GM23338 (cell line): ENCODE data around the gene CHST11. TPM values are rescaled to one million over a fixed set of nuclear protein-coding genes. Genes with fewer than 3 reads are reported as not detected.

Source experiments
- ATAC-seq: fragments of 200-7000 bp; cut with Tn5 transposase; 3 replicates; pipeline ENCODE4 v1.9.1; 2020
- DNase-seq: peaks from one replicate; pipeline ENCODE4 v3.0.0-alpha.2; 2015; ENCODE audit warnings: low spot score
- H2AFZ ChIP-seq: fragments of 200-600 bp; sonication (generic); 2 replicates; pipeline ENCODE4 v1.8.0; 2016; ENCODE audit warnings: antibody characterized with exemption, mild to moderate bottlenecking, moderate library complexity
- H3F3A ChIP-seq: fragments of 200-600 bp; sonication (generic); replicated peaks from 2 replicates; pipeline ENCODE4 v1.8.0; 2017; ENCODE audit warnings: antibody characterized with exemption, mixed run types, low read depth
- H3K27ac ChIP-seq: fragments of 200-600 bp; sonication (generic); 2 replicates; pipeline ENCODE4 v1.6.1; 2016; ENCODE audit warnings: low read depth
- H3K27me3 ChIP-seq: fragments of 200-600 bp; sonication (generic); 2 replicates; pipeline ENCODE4 v1.8.0; 2016; ENCODE audit warnings: mild to moderate bottlenecking, mixed run types, moderate library complexity; ENCODE audit not compliant: insufficient read depth
- H3K36me3 ChIP-seq: fragments of 200-600 bp; sonication (generic); 2 replicates; pipeline ENCODE4 v1.8.0; 2016; ENCODE audit warnings: mild to moderate bottlenecking; ENCODE audit not compliant: insufficient read depth
- H3K4me1 ChIP-seq: fragments of 200-600 bp; sonication (generic); 2 replicates; pipeline ENCODE4 v1.8.0; 2016; ENCODE audit warnings: mild to moderate bottlenecking, moderate library complexity; ENCODE audit not compliant: insufficient read depth
- H3K4me2 ChIP-seq: fragments of 200-600 bp; sonication (generic); 2 replicates; pipeline ENCODE4 v1.7.1; 2017; ENCODE audit warnings: mixed run types
- H3K4me3 ChIP-seq: fragments of 200-600 bp; sonication (generic); 2 replicates; pipeline ENCODE4 v1.6.1; 2016; ENCODE audit warnings: mixed run types
- H3K79me2 ChIP-seq: fragments of 200-600 bp; sonication (generic); replicated peaks from 2 replicates; pipeline ENCODE4 v1.8.0; 2017; ENCODE audit warnings: mild to moderate bottlenecking; ENCODE audit not compliant: insufficient read depth
- H3K9me2 ChIP-seq: fragments of 200-600 bp; sonication (generic); 2 replicates; pipeline ENCODE4 v1.8.0; 2017; ENCODE audit not compliant: insufficient read depth
- H4K20me1 ChIP-seq: fragments of 200-600 bp; sonication (generic); replicated peaks from 2 replicates; pipeline ENCODE4 v1.8.0; 2017; ENCODE audit warnings: mild to moderate bottlenecking; ENCODE audit not compliant: insufficient read depth
- H3K27ac Mint-ChIP-seq: 2 replicates; pipeline ENCODE4 v1.8.0; 2020; ENCODE audit warnings: inconsistent platforms, mild to moderate bottlenecking, moderate library complexity, mixed read lengths
- H3K27me3 Mint-ChIP-seq: 3 replicates; pipeline ENCODE4 v1.8.0; 2022; ENCODE audit warnings: low read depth, mild to moderate bottlenecking, moderate library complexity, mixed read lengths, inconsistent platforms; ENCODE audit not compliant: insufficient read depth, poor library complexity
- H3K36me3 Mint-ChIP-seq: 3 replicates; pipeline ENCODE4 v1.8.0; 2021; ENCODE audit warnings: low read depth, mild to moderate bottlenecking, inconsistent platforms, moderate library complexity, mixed read lengths
- H3K4me1 Mint-ChIP-seq: 3 replicates; pipeline ENCODE4 v1.8.0; 2020; ENCODE audit warnings: mild to moderate bottlenecking, inconsistent platforms, mixed read lengths
- H3K4me3 Mint-ChIP-seq: 3 replicates; pipeline ENCODE4 v1.8.0; 2021; ENCODE audit warnings: moderate library complexity, mild to moderate bottlenecking, inconsistent platforms, mixed read lengths
- H3K9me3 Mint-ChIP-seq: 3 replicates; pipeline ENCODE4 v1.8.0; 2020; ENCODE audit warnings: moderate library complexity, mild to moderate bottlenecking, inconsistent platforms, mixed read lengths
- CREB1 ChIP-seq: fragments of 250-450 bp; sonication (Bioruptor Pico); IDR thresholded peaks from 2 replicates; pipeline ENCODE4 v1.5.0; 2020; ENCODE audit warnings: low read depth, mild to moderate bottlenecking, moderate library complexity
- EZH2phosphoT487 ChIP-seq: fragments of 200-600 bp; sonication (generic); IDR thresholded peaks from one replicate; pipeline ENCODE4 v1.8.1; 2018; ENCODE audit warnings: antibody characterized with exemption; ENCODE audit not compliant: unreplicated experiment
- JUNB ChIP-seq: IDR thresholded peaks from one replicate; pipeline ENCODE4 v1.6.1; 2016; ENCODE audit warnings: antibody characterized with exemption; ENCODE audit not compliant: unreplicated experiment
- NANOG ChIP-seq: IDR thresholded peaks from 2 replicates; pipeline ENCODE4 v1.6.1; 2016; ENCODE audit warnings: antibody characterized with exemption, borderline replicate concordance
- POLR2AphosphoS5 ChIP-seq: IDR thresholded peaks from 2 replicates; pipeline ENCODE4 v1.6.1; 2016; ENCODE audit warnings: antibody characterized with exemption, low read depth
- STAT1 ChIP-seq: IDR thresholded peaks from one replicate; pipeline ENCODE4 v1.6.1; 2016; ENCODE audit warnings: antibody characterized with exemption; ENCODE audit not compliant: unreplicated experiment
- ZNF114 ChIP-seq: fragments of 250-450 bp; sonication (Bioruptor Pico); IDR thresholded peaks from 2 replicates; pipeline ENCODE4 v1.5.0; 2020; ENCODE audit warnings: mild to moderate bottlenecking, moderate library complexity
- ZNF331 ChIP-seq: fragments of 250-450 bp; sonication (Bioruptor Pico); IDR thresholded peaks from 2 replicates; pipeline ENCODE4 v1.5.0; 2020; ENCODE audit warnings: low read depth, mild to moderate bottlenecking, moderate library complexity
- polyA plus RNA-seq: library from polyadenylated mRNA; unstranded; fragments of >200 nt; fragmentation: Nextera tagmentation; extraction: Ambion mirVana; gene quantifications from 2 replicates; pipeline ENCODE4 v1.2.1, GENCODE V29; 2016
- total RNA-seq: library from RNA; depleted of rRNA; stranded (reverse); fragments of >200 nt; shearing (Covaris generic); gene quantifications from 2 replicates; pipeline ENCODE4 v1.2.3, GENCODE V29; 2014
- TF ChIP-seq, protein P1 (sequence below), 2 experiments: fragments of 200-600 bp in 1 of 2; sonication (generic) in 1 of 2; conservative IDR thresholded peaks; 2 replicates each; pipeline versions ENCODE4 v1.5.1 to v1.6.1; 2016 to 2017; ENCODE audit warnings: antibody characterized with exemption in 2 of 2, low read depth in 2 of 2, mild to moderate bottlenecking in 2 of 2, moderate library complexity in 1 of 2

Gene CHST11
- total and polyA plus RNA-seq, 2 experiments from 2014 or later = 7.7 to 25.7 TPM

DNA sequence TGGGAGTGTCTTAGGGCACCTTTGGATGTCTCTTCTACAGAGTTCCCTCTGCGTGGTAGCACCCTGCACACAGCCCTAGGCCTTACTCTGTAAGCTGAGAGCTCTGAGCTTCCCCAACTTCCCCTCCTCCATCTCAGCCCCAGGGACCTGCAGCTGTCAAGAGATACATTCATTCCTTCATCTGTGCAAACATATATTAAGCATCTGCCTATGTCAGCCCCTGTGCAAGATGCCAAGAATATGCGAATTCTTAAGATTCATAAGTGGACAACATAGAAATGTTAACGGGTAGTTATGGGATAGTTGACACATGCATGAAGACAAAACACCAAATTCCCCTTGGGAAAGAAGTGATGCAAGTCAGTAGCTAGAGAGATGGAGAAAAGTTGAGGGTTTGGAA lies 310.5 kb downstream of the CHST11 start (continued):
- TF ChIP-seq CREB1 (CRISPR knock-in tag) (no peak), EZH2phosphoT487 (no peak), JUNB (no peak)
- TF ChIP-seq, protein P1, sequence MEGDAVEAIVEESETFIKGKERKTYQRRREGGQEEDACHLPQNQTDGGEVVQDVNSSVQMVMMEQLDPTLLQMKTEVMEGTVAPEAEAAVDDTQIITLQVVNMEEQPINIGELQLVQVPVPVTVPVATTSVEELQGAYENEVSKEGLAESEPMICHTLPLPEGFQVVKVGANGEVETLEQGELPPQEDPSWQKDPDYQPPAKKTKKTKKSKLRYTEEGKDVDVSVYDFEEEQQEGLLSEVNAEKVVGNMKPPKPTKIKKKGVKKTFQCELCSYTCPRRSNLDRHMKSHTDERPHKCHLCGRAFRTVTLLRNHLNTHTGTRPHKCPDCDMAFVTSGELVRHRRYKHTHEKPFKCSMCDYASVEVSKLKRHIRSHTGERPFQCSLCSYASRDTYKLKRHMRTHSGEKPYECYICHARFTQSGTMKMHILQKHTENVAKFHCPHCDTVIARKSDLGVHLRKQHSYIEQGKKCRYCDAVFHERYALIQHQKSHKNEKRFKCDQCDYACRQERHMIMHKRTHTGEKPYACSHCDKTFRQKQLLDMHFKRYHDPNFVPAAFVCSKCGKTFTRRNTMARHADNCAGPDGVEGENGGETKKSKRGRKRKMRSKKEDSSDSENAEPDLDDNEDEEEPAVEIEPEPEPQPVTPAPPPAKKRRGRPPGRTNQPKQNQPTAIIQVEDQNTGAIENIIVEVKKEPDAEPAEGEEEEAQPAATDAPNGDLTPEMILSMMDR (conservative IDR thresholded peaks at IDR 0.05; ENCODE audit: low read depth in 2 of 2) = no peak

DNA sequence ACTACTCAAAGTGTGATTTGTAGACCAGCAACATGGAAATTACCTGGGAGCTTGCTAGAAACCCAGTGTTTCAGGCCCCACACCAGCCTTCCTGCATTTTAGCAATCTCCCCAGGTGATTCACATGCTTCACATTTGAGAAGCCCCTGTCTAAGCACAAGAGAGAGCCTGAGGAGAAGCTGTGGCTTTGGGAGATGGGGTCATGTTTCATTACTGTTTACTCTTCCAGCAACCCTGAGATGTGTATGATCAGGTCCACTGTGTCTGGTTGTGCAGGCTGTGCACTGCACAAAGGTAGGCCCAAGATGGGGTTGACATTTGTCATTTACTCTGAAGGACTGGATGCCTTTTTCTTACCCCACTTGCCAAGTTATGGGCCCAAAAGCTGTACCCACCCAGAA lies 311.3 kb downstream of the CHST11 start:
- no peak overlapping the region for H3K27ac Mint-ChIP-seq
- peaks cover 9% of the 10 kb centered on the region; the same call in 2 of the 3 replicates for H3K9me3 Mint-ChIP-seq
- TF ChIP-seq NANOG = no peak
- TF ChIP-seq ZNF114 (CRISPR knock-in tag) = no peak
- TF ChIP-seq, protein P1 (conservative IDR thresholded peaks at IDR 0.05; ENCODE audit: low read depth in 2 of 2) = no peak
- TF ChIP-seq POLR2AphosphoS5 = no peak
- no peak for TF ChIP-seq ZNF331 (CRISPR knock-in tag)
- TF ChIP-seq EZH2phosphoT487 = no peak
- TF ChIP-seq JUNB = no peak
- no peaks in the 10 kb centered on the region for H3K27me3 ChIP-seq
- peaks cover 20% of the 10 kb centered on the region; the same call in 1 of the 2 replicates for H3K4me1 ChIP-seq
- H3K4me2 ChIP-seq = no peak overlapping the region
- H2AFZ ChIP-seq = 0 out of 2 replicates have a peak overlapping the region, but pooled peaks have one; percentile 49
- H3K4me3 Mint-ChIP-seq = no peak overlapping the region
- H3K9me2 ChIP-seq = peaks cover 6% of the 10 kb centered on the region; the same call in 1 of the 2 replicates
- H3K27ac ChIP-seq = no peak overlapping the region
- ATAC-seq = no peak
- H3K4me1 Mint-ChIP-seq = peaks cover 21% of the 10 kb centered on the region; the same call in 2 of the 3 replicates
- no peaks in the 10 kb centered on the region; the same call in 1 of the 2 replicates for H3K36me3 ChIP-seq
- no peaks in the 10 kb centered on the region for H3F3A ChIP-seq
- no peaks in the 10 kb centered on the region for H3K79me2 ChIP-seq
- no peaks in the 10 kb centered on the region for H4K20me1 ChIP-seq
- no peak for DNase-seq
- no peak overlapping the region for H3K4me3 ChIP-seq
- H3K27me3 Mint-ChIP-seq = peaks cover 5% of the 10 kb centered on the region
- peaks cover 6% of the 10 kb centered on the region; the same call in 2 of the 3 replicates for H3K36me3 Mint-ChIP-seq

DNA sequence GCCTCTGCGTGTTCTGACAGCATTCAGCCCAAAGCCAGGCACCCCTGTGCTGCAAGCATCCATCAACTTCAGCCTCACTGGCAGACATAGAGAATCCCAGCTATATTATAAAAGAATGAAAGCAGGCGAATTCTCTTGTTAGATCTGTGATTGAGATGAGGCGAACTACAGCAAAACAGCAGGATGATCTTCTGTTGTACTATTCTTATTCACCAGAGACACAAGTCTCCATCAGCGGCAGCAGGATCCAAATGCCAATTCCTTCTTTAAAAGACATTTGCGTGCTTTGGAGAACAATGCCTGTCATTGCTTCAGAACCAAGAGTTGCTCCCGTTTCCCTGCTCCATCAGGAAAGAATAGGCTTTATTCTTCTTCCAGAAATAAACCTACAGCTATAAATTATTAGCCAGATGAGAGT lies 312.4 kb downstream of the CHST11 start:
- H3K4me2 ChIP-seq = peak overlapping the region; percentile 48; the same call in 1 of the 2 replicates
- peak; percentile 73 for ATAC-seq
- no peak for TF ChIP-seq ZNF114 (CRISPR knock-in tag)
- TF ChIP-seq, protein P1 (conservative IDR thresholded peaks at IDR 0.05; ENCODE audit: low read depth in 2 of 2) = no peak
- no peak for TF ChIP-seq JUNB
- no peak for TF ChIP-seq STAT1
- no peak for TF ChIP-seq POLR2AphosphoS5
- TF ChIP-seq EZH2phosphoT487 = no peak

More for the DNA sequence above, 312.4 kb downstream of the CHST11 start:
- Histone ChIP-seq H3K27ac (no peak overlapping the region), H3K27me3 (no peaks in the 10 kb centered on the region), H3K9me2 (peaks cover 6% of the 10 kb centered on the region; the same call in 1 of the 2 replicates), H2AFZ (peak overlapping the region; percentile 33; the same call in 1 of the 2 replicates), H3F3A (no peaks in the 10 kb centered on the region), H4K20me1 (no peaks in the 10 kb centered on the region), H3K4me1 (peaks cover 20% of the 10 kb centered on the region; the same call in 1 of the 2 replicates), H3K36me3 (no peaks in the 10 kb centered on the region; the same call in 1 of the 2 replicates), H3K79me2 (no peaks in the 10 kb centered on the region), H3K4me3 (no peak overlapping the region)
- Mint-ChIP-seq H3K27ac (no peak overlapping the region), H3K27me3 (peaks cover 2% of the 10 kb centered on the region), H3K4me3 (no peak overlapping the region), H3K4me1 (peaks cover 21% of the 10 kb centered on the region; the same call in 2 of the 3 replicates), H3K9me3 (peaks cover 19% of the 10 kb centered on the region; the same call in 2 of the 3 replicates), H3K36me3 (peaks cover 13% of the 10 kb centered on the region; the same call in 2 of the 3 replicates)
- peak; percentile 54 for DNase-seq
